ENCODE results near the gene SLC26A11.

- TF ChIP-seq CTCF (IDR thresholded peaks at IDR 0.05) (no peak), ZFX (IDR thresholded peaks at IDR 0.05; ENCODE audit: borderline replicate concordance) (no peak)
Measured at GRCh38 chr17:80210348-80211108, 9.7 kb upstream of the SLC26A11 start.

All from 22Rv1 (cell line).